ENCODE measurements around the gene CMIP.

Gene CMIP

DNA sequence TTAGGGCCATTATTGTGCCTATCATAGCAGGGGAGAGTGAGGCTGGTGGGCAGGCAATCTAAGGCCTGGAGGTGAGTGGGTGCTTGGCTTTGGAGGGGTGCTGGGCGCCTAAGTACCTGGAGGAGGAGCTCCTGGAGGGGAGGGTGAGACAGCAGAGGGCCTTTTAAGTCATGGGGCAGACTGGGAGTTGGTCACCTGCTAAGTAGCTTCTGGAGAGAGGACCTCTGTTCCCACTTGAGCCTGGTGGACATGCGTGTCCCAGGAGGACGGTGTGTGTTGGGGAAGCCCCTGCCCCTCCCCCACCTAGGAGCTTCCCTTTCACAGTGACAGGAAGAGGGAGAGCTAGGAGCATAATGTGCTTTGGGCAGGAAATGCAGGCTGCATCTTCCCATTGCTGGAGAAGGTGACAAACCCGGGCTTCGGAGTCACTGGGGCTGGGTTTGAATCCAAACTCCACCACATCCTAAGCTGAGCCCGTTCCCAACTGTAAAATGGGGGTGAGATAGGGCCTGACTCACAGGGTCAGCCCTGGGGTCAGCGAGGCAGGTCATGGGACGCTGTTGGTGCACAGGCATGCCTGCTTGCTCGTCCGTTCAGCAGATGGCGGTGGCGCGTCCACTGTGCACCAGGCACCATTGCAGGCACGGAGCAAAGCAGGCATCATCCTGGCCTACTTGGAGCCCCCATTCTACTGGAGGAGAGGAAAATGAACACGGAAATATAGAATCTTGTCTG, 37.9 kb downstream of the CMIP start:
- no peak for DNase-seq

DNA sequence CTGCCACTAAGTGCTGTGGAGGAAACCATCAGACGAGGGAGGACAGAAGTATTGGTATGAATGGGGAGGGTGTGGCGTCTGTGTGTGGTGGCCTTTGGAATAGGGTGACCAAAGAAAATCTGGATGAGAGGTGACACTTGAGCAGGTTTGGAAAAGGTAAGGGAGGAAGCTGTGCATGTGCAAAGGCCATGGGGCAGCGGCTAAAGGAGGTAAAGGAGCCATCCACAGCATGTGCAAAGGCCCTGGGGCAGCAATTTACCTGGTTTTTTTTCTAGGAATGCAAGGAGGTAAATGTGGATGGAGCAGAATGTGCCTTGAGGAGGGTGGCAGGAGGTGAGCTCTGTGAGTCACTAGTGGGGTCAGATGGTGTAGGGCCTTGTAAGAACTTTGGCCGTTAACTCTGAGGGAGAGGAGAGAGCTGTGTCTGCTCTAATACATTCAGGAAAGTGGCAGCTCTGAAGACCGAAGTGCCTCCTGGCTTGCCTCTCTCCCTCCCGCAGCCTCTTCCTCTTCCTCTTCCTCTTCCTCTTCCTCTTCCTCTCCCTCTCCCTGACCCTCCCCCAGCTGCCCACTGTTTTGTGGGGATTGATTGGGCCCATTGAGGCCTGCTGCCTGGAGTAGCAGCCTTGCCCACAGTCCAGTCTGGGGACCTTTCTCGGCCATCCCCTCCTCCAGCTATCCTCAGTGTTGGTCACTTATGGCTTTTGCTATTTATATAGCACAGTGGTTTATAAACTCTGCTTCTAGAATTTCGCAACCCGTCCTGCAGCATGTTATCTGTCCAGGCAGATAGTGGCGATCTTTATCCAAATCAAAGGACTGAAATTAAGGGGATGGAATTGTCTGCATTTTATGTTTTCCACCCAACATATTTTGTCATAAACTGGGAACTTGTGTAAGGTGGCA, 38.7 kb downstream of the CMIP start:
- DNase-seq = no peak

DNA sequence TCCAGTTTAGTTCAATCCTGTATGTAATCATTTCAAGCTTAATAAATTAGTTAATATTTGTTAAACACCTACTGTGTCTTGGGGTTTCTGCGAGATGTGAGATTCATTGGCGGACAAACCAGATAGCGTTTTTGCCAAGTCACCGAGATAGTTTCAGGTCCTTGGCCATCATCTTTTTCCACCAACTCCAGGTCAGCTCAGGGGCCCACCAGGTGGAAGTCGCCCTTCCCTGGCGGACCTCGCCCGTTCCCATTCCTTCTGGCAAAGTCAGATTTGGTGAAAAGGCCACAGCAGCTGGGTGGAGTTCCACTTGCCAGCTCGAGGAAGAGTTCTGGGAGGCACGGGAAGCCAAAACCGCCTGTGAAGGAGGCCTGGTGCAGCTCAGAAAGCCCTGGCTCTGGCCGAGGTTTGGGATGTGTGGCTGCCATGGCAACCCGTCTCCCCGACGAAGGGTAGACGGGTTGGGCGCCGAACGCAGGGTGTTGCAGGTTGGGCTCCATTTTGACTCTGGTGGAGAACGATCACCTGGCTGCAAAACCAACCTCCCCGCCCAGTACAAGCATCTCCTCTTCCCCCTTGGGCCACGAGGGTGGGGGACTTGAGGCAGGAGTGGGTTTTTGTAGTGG, 39.5 kb downstream of the CMIP start:
- no peak for DNase-seq

DNA sequence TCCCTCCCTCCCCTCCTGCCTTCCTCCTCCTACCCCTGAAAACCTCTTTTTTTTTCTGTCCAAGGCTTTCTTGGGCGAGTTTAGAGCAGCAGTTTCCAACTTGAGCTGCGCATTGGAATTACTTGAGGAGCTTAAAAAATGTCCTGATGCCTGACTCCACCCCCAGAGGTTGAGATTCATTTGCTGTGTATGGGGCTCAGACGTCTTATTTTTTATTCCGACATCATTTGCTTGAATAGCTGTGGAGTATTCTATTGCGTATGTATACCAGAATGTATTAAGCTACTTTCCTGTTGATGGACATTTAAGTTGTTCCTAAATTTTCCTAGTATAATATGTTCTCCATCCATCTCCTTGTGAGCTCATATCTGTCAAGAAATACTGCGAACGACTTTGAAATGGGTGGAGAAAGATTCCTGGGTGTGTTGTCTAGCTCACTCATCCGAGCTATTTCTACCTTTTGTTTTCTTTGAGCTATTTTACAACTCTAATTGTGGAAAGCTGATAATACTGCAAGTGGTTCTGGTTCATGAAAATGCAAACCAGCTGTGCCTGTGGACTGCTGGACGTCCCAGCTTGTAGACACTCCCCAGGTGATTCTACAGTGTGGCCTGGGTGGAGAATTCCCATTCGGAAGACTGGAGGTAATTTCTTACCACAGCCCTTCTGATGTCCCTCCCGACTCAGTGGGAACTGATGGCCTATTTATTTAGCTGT, 40.5 kb downstream of the CMIP start:
- no peak for DNase-seq

DNA sequence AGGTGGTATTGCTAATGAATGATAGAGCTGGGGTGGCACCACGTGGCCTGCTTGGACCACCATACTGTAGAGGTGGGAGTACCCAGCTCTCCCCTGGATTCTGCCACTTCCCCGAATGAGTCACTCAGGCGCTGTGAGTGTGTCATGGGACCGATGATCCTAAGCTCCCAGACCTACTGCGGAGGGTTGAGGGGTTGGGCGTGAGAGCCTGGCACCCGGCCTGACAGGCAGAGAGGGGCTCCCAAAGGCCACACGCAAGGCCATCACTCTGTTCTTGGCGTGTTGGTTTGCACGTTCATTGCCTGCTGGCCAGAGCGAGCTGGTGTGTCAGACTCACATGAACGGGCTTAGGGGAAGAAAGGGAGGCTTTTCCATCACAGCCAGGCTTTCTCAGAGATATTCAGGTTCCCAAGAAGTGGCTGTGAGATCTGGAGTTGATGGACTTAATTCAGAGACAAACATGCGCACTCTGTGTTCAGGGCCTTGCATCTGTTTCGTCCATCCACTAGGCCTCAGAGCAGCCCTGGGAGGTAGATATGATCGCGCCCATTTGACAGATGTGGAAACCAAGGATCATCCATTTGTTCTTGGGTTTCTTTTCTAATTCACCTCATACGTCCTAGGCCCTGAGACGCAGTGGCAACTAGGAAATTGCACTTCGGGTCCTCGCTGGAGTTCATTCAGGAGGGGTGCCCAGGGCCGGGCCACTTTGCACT, 41.4 kb downstream of the CMIP start:
- DNase-seq = no peak

DNA sequence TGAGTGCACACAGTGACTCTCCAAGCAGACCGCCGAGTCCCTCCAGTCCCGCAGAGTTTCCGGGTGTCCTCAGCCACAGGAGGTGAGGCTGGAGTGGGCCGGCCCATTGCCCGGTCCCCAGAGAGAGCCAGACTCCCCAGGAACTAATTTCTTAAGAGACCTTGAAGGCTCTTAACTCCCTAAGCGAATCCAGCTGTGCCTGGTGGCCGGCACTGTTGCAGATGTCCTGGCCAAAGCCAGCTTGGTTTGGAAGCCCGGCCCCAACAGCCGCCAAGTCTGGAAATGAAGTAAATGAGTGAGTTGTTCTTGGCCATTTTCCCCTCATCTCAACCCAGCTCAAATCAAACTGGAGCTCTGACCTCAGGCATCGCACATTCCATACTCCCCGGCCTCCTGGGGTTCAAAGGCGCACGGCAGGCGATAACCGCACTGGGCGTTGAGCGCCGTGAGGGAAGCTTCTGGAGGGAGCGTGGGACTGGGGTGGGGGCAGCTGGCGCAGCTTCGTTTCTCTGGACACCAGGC, 42.0 kb downstream of the CMIP start:
- DNase-seq = no peak

DNA sequence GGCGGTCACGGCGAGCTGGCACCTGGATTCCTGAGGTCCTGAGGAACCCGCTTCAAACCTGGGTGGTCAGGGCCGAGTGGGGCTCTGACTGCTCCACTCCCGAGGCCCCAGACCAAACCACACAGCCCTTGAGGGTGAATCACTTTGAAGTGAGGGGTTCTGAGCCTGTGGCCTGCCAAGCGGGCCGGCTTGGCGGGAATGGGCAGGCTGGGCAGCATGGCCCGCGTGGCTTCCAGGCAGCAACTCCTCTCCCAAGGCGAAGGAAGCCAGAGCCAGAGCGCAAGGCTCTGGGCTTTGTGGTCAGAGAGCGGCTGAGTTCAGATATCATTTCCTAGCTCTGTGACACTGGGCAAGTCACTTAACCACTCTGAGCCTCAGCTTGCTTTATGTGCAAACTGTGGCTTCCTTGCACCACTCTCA, 42.7 kb downstream of the CMIP start:
- no peak for DNase-seq

DNA sequence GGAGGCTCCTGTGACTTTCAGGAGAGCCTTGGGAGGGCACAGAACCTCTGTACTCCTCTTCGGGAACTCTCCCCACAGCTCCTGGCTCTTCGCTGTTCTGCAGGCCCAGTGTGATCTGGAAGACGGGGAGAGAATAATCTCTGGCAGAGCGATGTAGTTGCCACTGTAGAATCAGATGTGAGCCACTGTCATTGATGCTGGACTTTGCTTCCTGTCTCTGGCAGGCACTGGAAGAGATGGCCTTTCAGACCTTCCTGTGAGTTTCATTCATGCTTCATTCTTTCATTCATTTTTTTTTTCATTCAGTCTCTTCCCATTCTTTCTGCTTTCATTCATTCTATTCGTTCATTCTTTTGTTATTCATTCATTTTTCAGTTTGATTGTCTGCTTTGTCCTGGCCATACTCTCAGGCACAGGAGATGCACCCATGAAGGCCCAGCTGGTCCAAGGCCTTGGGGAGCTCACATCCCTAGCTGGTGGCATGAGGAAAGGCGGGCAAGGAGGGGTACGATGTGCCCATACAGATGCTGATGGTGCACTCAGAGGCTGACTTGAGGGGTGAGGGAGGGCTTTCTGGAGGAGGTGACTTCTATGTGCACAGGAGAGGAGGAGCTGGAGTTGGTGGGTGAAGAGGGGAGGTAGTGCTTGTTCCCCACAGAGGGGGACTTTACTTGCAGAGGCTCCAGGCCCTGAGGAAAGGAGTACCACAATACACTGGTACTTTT, 44.2 kb downstream of the CMIP start:
- DNase-seq = no peak

DNA sequence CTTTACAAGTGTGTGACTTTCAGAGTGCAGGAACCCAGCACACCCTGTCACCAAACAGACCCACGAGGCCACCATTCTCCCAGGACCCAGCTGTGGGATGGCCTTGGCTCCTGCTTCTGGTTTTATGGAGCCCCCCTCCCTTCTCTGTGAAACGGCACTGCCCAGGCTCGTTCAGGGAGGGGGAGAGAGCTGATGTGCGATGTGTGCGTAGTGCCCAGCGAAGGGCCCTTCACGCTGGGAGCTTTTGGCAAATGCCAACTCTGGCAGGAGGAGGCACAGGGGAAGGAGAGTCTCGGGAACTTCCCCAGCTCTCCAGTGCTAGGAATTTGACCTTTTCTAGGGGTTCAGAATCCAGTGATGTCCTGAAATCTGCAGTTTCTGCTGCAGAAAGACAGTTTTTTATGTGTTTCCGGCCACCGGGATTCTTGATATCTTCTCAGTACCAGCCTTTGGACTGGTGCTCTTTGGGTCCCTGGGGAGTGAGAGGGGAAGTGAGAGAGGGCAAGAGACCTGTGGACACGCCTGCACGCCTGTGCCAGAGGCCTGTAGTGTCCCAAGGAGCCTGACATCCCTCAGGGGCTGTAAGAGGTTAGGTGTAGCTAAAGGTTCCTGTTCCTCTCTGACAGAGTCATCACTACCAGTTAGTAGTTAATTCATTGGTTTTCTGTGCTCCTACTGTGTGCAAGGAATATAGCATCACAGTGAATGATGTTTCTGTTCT, 45.1 kb downstream of the CMIP start:
- no peak for DNase-seq

DNA sequence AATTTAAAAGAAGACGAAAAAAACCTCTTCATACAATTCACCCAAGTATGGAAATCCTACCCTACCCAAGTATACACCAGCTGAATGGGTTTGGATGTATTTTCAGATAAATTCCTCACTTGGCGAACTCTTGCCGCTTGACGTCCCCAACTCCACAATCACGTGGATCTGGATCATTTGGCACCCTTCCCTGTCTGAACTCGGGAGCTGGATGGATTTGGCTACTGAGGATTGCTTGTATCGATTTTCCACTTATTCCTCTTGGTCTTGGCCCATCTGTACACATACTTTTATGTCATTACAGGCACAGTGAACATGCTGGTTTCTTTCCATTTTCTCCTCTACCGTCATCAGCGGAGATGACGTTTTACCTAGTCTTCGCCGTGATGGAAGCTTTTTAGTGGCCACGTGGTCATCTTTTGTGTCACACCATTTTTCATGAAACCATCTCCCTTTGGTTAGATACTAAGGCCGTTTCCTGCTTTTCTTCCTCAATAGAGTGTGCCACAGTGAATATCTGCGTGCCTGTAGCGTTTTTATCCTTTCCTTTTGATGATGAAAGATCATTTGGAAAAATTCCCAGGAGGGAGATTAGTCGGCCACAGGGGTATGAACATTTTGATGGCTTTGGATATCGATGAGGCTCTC, 47.1 kb downstream of the CMIP start:
- no peak for DNase-seq

DNA sequence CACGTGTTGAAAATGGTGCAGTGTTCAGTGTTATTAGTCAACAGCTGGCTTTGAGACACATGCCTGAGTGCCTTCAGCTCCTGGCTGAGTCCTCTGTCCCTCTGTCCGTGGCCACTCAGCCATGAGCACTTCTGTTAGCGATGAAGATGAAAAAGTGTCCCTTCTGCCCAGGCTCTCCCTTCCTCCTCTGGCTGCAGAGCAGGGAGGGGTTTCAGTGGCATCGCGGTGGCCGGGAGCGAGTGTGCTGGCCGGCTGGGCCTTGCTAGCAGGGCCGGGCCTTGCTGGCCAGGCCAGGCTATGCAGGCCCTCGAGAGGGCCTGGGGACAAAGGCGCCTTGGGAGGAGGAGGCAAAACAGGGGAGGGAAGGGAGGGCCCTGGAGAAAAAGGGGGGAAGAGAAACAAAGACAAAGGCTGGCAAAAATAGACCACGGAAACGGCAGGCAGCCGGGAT, 47.7 kb downstream of the CMIP start:
- DNase-seq = no peak

DNA sequence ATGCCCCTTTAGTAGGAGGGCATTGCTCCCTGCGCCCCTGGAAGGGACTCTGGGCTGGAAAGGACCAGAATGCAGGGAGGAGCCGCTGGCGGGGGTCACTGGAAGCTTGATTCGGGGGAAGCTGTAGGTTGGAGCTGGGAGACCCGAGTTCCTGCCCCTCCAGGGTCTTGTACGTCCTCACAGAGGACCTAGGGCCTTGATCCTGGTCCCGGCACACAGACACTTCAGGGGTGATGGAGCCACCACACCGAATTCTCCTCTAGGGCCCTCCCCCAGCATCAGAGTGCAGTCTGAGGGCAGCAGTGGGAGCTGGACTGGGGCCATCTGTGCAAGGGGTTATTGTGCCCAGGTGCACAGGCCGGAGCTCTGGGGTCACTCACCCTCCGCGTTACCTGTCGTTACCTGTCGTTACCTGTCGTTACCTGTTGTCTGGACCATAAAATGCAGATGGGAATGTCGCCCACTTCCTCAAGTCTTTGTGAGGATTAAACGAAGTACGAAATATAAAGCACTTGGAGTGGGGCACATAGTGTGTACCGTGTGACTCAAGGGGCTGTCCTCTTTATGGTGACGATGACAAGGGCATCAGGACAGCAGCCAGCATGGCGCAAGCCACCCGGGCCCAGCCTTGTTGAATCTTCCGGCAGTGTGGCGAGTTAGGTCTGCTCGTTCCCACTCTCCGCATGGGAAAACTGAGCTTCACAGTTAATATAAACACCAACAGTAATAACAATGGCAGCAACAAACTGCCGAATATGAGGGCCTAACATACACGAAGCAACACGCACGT, 48.6 kb downstream of the CMIP start:
- DNase-seq = no peak

DNA sequence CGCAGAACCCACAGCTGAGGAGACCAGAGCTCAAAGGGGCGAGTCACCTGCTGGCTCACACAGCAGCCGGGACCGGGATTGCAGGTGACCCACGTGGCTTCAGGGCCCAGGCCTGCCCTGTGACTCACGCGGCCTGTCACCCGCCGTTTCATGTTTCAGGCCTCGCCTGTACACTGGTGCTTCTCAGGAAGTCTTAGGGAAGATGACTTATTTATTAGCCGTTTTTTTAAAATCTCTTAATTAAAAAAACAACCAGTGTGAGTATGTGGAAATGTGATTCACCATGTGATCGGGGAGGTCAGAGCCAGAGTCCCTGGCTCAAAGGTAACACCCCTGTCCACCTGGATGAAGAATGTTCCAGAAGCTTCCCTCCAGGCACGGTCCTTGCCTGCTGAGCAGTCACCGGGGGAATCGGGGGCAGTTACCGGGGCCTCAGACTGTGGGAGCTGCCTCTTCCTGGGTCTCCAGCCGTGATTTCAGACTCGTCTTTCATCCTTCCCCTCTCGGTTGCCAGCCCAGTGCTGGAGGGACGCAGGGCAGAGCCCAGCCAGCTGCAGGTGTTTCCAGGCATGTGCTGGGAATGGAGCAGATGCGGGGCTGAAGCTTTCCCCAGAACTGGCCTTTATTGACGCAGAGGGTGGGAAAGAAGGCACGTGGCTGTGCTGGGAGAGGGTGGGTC, 49.3 kb downstream of the CMIP start:
- peak; percentile 39 to 66 for DNase-seq

DNA sequence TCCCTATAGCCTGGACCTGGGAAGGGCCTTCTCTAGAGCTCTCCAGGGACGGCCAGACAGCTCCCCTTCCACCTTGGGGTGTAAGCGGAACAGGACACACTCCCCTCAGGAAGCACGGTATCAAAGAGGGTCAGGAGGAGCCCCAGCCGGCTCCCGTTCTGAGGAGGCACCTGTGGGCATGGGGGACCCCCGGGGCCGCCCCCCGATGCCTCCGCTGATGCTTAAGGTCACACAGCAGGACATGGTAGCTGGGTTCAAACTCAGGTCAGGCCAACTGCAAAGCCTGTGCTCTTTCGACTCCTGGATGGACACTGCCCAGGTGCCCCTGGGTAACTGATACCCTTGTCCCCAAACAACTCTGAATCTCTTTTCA, 49.8 kb downstream of the CMIP start:
- DNase-seq = no peak

DNA sequence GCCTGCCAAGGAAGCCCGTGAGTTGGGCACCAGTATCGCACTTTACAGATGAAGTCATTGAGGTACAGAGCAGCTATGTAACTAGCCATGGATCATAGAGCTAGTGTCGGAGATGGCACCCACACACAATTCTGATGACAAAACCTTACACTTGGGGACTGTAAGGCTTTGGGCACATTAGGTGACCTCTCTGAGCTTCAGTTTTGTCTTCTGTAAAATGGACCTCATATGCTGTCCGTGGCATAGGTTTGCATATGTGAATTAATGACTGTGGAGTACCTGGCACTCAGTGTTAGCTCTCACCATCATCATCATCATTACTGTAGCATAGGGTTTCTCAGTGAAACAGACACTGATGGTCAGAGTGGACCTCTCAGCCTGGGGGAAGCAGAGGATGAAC, 50.3 kb downstream of the CMIP start:
- no peak for DNase-seq

DNA sequence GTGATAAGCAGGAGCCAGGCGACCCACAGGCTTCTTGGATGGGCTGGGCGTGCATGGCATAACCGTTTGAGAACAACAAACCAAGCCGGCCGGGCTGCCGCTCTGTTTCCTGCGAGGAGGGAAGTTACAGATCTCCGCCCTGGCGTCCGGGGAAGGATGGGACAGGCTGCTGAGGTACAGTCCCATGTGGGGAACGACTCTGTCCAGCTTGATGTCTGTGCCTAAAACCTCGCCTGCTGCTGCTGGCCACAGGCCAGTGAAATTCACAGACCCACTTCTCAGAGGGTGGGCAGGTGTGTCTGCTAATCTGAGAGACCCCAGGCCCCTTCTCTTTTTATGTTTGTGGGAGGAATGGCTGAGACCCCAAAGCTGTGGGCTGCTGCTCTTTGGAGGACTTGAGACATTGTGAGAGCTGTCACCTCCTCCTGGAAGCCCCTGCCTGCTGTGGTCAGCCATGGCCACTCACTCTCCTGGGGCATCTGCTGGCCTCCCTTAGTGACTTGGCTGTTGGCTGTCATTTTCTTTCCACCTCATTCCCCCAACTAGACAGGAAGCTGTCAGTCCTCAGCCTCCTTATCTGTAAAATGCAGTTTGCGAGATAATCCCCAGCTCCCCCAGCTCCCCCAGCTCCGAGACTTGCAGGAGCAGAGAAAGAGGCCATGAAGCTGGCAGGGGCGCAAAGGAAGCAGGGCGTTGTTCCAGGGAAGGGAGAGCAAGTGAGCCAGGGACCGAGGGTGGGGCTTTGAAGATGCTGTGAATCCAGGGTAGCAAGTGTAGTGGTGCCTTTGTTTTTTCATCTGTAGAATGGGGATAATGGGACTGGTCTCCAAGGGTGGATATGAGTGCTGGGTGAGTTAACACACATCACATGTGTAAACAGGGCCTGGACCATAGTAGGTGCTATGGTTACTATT, 51.0 kb downstream of the CMIP start:
- DNase-seq = no peak

DNA sequence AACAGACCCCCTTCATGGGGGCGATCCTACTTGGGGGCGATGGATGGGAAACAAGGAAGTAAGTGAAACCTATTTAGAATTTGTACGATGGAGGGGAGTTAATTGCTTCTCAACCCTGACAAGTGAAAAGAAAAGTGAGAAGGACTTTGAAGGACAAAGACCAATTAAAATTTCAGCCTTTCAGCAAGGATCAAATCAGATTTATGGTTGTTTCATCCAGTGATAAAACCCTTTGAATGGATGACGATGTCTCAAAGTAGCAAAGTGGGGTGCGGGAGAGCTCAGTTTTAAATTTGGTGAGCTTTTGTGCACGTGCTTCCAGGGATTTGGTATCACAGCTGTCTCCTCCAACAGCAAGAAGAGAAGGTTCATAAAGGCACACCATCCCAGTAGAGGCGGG, 51.7 kb downstream of the CMIP start:
- DNase-seq = no peak

DNA sequence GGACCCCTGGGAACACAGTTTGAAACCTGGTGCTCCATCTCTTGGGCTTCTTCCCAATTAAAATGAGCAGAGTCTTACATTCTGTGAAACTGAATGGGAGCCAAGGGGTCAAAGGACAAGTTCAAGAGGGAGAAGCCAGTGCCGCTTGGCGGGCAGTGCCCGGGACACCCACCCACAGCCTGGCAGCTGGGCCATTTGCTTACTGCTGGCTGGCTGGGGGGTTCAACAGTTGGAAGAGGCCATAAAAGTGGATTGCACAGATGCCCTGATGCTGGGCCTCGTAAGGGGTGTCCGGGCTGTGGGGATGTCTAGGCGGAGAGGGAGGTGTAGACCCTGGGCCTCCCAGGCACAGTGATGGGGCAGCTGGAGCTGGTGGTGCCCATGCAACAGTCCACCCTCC, 52.1 kb downstream of the CMIP start:
- DNase-seq = no peak

Data from SW 1271 (cell line).